DOHH2 (cell line): ENCODE data around the gene SPACA9.

Experiments used
- H3F3A ChIP-seq: fragments of 200-600 bp; sonication (generic), shearing (Covaris generic); 2 replicates; pipeline ENCODE4 v1.6.0; 2016; ENCODE audit warnings: antibody characterized with exemption, mild to moderate bottlenecking; ENCODE audit not compliant: control insufficient read depth, insufficient read depth
- H3K27ac ChIP-seq: fragments of 200-600 bp; sonication (generic); 2 replicates; pipeline ENCODE4 v1.5.1; 2014; ENCODE audit warnings: low read depth, mild to moderate bottlenecking, low read length, moderate library complexity
- H3K27me3 ChIP-seq: fragments of 200-600 bp; sonication (generic); 2 replicates; pipeline ENCODE4 v1.6.1; 2014; ENCODE audit warnings: mild to moderate bottlenecking, low read length, mixed read lengths; ENCODE audit not compliant: control insufficient read depth
- H3K36me3 ChIP-seq: fragments of 200-600 bp; sonication (generic); 2 replicates; pipeline ENCODE4 v1.6.1; 2014; ENCODE audit warnings: mild to moderate bottlenecking, low read length, moderate library complexity, mixed read lengths; ENCODE audit not compliant: control insufficient read depth
- H3K4me1 ChIP-seq: fragments of 200-600 bp; sonication (generic); 2 replicates; pipeline ENCODE4 v1.6.1; 2014; ENCODE audit warnings: mild to moderate bottlenecking, low read length, mixed read lengths; ENCODE audit not compliant: control insufficient read depth
- H3K4me2 ChIP-seq: fragments of 200-600 bp; sonication (generic); 2 replicates; pipeline ENCODE4 v1.6.0; 2014; ENCODE audit warnings: mild to moderate bottlenecking, low read length, moderate library complexity
- H3K4me3 ChIP-seq: fragments of 200-600 bp; sonication (generic); 2 replicates; pipeline ENCODE4 v1.5.1; 2014; ENCODE audit warnings: mild to moderate bottlenecking, low read length, mixed read lengths
- H3K79me2 ChIP-seq: fragments of 200-600 bp; sonication (generic); 2 replicates; pipeline ENCODE4 v1.6.1; 2014; ENCODE audit warnings: mild to moderate bottlenecking, low read length, mixed read lengths; ENCODE audit not compliant: control insufficient read depth
- H3K9me2 ChIP-seq: fragments of 200-600 bp; sonication (generic); replicated peaks from 2 replicates; pipeline ENCODE4 v1.6.1; 2014; ENCODE audit warnings: mild to moderate bottlenecking, low read length, mixed read lengths; ENCODE audit not compliant: control insufficient read depth
- H3K9me3 ChIP-seq: fragments of 200-600 bp; sonication (generic); 2 replicates; pipeline ENCODE4 v1.6.1; 2014; ENCODE audit warnings: antibody characterized with exemption, low read length, mixed read lengths; ENCODE audit not compliant: control insufficient read depth, insufficient read depth
- H4K20me1 ChIP-seq: fragments of 200-600 bp; sonication (generic); 2 replicates; pipeline ENCODE4 v1.6.0; 2014; ENCODE audit warnings: low read depth, mild to moderate bottlenecking, antibody characterized with exemption, low read length, moderate library complexity; ENCODE audit not compliant: control insufficient read depth, insufficient read depth
- EZH2phosphoT487 ChIP-seq: fragments of 200-600 bp; sonication (generic); IDR thresholded peaks from 2 replicates; pipeline ENCODE4 v1.6.1; 2017; ENCODE audit warnings: borderline replicate concordance, mild to moderate bottlenecking, antibody characterized with exemption, low read length, moderate library complexity, mixed read lengths
- TF ChIP-seq, protein P1 (sequence below): fragments of 200-600 bp; sonication (generic); IDR thresholded peaks from one replicate; pipeline ENCODE4 v1.5.1; 2014; ENCODE audit warnings: antibody characterized with exemption, mild to moderate bottlenecking, low read depth, low read length; ENCODE audit not compliant: poor library complexity, severe bottlenecking

Gene SPACA9

DNA sequence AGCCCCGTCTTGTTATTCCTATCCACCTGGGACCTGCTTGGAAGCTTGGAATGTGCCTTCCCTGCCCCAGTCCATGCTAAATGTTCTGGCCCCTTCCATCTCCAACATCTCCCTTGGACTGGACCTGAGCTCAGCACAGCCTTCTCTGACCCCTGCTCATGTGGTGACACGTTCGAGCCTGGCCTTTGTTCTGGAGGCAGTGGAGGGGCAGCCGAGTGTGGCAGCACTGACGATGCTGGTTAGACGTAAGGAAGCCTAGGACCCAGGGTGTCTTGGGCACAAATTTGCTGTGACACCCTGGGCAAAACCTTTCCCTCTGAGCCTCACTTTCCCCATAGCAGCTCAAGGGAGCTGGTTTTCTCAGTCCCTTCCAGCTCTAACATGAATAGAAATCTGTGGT, 3.9 kb downstream of the SPACA9 start:
- no peaks in the 10 kb centered on the region for H3K79me2 ChIP-seq
- no peaks in the 10 kb centered on the region for H4K20me1 ChIP-seq
- peaks cover 25% of the 10 kb centered on the region for H3K4me1 ChIP-seq
- no peaks in the 10 kb centered on the region for H3K27me3 ChIP-seq
- no peak overlapping the region for H3K4me3 ChIP-seq
- H3K27ac ChIP-seq: no peak overlapping the region
- H3F3A ChIP-seq: peaks cover 11% of the 10 kb centered on the region
- no peaks in the 10 kb centered on the region for H3K9me2 ChIP-seq
- H3K4me2 ChIP-seq: no peak overlapping the region
- 0 out of 2 replicates have a peak, but pooled peaks cover 2% of the 10 kb centered on the region for H3K36me3 ChIP-seq
- TF ChIP-seq, protein P1, sequence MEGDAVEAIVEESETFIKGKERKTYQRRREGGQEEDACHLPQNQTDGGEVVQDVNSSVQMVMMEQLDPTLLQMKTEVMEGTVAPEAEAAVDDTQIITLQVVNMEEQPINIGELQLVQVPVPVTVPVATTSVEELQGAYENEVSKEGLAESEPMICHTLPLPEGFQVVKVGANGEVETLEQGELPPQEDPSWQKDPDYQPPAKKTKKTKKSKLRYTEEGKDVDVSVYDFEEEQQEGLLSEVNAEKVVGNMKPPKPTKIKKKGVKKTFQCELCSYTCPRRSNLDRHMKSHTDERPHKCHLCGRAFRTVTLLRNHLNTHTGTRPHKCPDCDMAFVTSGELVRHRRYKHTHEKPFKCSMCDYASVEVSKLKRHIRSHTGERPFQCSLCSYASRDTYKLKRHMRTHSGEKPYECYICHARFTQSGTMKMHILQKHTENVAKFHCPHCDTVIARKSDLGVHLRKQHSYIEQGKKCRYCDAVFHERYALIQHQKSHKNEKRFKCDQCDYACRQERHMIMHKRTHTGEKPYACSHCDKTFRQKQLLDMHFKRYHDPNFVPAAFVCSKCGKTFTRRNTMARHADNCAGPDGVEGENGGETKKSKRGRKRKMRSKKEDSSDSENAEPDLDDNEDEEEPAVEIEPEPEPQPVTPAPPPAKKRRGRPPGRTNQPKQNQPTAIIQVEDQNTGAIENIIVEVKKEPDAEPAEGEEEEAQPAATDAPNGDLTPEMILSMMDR: no peak
- TF ChIP-seq EZH2phosphoT487: no peak
- no peaks in the 10 kb centered on the region for H3K9me3 ChIP-seq

GRCh38 chr9:132883349-132884294, 4.9 kb downstream of the SPACA9 start:
- Histone ChIP-seq H3K9me2 (no peaks in the 10 kb centered on the region), H3K27ac (no peak overlapping the region), H3K9me3 (no peaks in the 10 kb centered on the region), H4K20me1 (0 out of 2 replicates have a peak, but pooled peaks cover 2% of the 10 kb centered on the region), H3K27me3 (no peaks in the 10 kb centered on the region), H3F3A (peaks cover 11% of the 10 kb centered on the region), H3K4me1 (peaks cover 35% of the 10 kb centered on the region), H3K4me2 (no peak overlapping the region), H3K4me3 (no peak overlapping the region), H3K36me3 (no peaks in the 10 kb centered on the region), H3K79me2 (no peaks in the 10 kb centered on the region)
- no peak for TF ChIP-seq EZH2phosphoT487
- TF ChIP-seq, protein P1: no peak

- Histone ChIP-seq H3K4me2 (0 out of 2 replicates have a peak overlapping the region, but pooled peaks have one; percentile 3), H3K36me3 (no peaks in the 10 kb centered on the region), H3K9me2 (no peaks in the 10 kb centered on the region), H4K20me1 (0 out of 2 replicates have a peak, but pooled peaks cover 2% of the 10 kb centered on the region), H3K4me3 (no peak overlapping the region), H3K27ac (no peak overlapping the region), H3K4me1 (peaks cover 40% of the 10 kb centered on the region), H3K9me3 (no peaks in the 10 kb centered on the region), H3K27me3 (no peaks in the 10 kb centered on the region), H3F3A (peaks cover 3% of the 10 kb centered on the region; the same call in 1 of the 2 replicates), H3K79me2 (no peaks in the 10 kb centered on the region)
- TF ChIP-seq, protein P1: no peak
- no peak for TF ChIP-seq EZH2phosphoT487
These were observed 7.1 kb downstream of the SPACA9 start for GRCh38 chr9:132885720-132886333.
